Measurements from ENCODE around the gene COX14.

DNA sequence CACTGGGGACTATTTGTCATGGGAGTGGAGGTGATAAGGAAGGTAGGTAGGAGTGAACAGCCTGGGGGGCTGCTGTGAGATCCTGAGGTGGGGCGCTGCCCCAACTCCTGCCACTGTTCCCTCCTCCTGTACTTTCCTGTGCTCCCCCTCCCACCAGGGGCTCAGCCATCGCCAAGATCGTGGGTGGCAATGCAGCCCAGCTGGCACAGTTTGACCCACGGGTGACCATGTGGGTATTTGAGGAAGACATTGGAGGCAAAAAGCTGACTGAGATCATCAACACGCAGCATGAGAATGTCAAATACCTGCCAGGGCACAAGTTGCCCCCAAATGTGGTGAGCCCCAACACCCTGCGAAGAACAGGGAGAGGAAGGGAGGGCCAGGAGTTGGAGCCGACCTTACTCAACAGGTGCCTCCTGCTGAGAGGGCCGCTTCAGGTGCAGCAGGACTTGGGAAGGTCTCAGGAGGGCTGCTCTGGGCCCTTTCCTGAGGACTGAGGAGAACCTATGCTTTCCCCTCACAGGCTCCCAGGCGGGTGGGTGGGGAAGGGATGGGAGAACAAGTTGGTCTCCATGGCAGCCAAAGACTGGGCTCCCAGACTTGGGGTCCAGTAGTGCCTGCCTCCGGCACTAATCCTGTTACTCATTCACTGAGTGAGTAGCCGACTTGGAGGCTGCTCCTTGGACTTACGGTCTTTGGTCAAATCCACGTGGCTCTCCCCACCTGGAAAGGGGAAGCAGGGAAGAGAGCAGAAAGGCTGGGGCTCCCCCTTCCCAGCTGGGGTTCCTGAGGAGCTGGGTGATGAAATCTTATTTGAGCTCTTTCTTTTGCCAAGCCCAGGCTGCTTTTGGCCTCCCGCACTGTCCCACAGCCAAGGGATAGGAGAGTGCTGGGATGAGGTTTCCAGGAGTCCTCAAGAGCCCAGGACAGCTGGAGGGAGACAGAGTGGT, 7.3 kb upstream of the COX14 start:
- TF ChIP-seq, protein P1, sequence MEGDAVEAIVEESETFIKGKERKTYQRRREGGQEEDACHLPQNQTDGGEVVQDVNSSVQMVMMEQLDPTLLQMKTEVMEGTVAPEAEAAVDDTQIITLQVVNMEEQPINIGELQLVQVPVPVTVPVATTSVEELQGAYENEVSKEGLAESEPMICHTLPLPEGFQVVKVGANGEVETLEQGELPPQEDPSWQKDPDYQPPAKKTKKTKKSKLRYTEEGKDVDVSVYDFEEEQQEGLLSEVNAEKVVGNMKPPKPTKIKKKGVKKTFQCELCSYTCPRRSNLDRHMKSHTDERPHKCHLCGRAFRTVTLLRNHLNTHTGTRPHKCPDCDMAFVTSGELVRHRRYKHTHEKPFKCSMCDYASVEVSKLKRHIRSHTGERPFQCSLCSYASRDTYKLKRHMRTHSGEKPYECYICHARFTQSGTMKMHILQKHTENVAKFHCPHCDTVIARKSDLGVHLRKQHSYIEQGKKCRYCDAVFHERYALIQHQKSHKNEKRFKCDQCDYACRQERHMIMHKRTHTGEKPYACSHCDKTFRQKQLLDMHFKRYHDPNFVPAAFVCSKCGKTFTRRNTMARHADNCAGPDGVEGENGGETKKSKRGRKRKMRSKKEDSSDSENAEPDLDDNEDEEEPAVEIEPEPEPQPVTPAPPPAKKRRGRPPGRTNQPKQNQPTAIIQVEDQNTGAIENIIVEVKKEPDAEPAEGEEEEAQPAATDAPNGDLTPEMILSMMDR (IDR thresholded peaks at IDR 0.05) = no peak
- TF ChIP-seq POLR2A (IDR thresholded peaks at IDR 0.05) = no peak
- no peak for TF ChIP-seq POLR2AphosphoS5 (IDR thresholded peaks at IDR 0.05)
